Measurements from ENCODE around the gene KSR1.

KSR1 gene

GRCh38 chr17:27566671-27567562, 110.7 kb downstream of the KSR1 start:
- peak; percentile 63 for DNase-seq (ENCODE audit: low read depth)
- TF ChIP-seq, protein P1, sequence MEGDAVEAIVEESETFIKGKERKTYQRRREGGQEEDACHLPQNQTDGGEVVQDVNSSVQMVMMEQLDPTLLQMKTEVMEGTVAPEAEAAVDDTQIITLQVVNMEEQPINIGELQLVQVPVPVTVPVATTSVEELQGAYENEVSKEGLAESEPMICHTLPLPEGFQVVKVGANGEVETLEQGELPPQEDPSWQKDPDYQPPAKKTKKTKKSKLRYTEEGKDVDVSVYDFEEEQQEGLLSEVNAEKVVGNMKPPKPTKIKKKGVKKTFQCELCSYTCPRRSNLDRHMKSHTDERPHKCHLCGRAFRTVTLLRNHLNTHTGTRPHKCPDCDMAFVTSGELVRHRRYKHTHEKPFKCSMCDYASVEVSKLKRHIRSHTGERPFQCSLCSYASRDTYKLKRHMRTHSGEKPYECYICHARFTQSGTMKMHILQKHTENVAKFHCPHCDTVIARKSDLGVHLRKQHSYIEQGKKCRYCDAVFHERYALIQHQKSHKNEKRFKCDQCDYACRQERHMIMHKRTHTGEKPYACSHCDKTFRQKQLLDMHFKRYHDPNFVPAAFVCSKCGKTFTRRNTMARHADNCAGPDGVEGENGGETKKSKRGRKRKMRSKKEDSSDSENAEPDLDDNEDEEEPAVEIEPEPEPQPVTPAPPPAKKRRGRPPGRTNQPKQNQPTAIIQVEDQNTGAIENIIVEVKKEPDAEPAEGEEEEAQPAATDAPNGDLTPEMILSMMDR (conservative IDR thresholded peaks at IDR 0.05; ENCODE audit: low read depth, low read length) = no peak
- H3K4me3 ChIP-seq (ENCODE audit: low read depth, low read length) = no peak overlapping the region

GRCh38 chr17:27567563-27567859, 111.3 kb downstream of the KSR1 start:
- no peak overlapping the region for H3K4me3 ChIP-seq (ENCODE audit: low read depth, low read length)
- no peak for DNase-seq (ENCODE audit: low read depth)
- TF ChIP-seq, protein P1 (conservative IDR thresholded peaks at IDR 0.05; ENCODE audit: low read depth, low read length) = no peak

- DNase-seq (ENCODE audit: low read depth) = no peak
- TF ChIP-seq, protein P1 (conservative IDR thresholded peaks at IDR 0.05; ENCODE audit: low read depth, low read length) = no peak
- no peak overlapping the region for H3K4me3 ChIP-seq (ENCODE audit: low read depth, low read length)
Measured at GRCh38 chr17:27568216-27568615, 112.0 kb downstream of the KSR1 start.

DNA sequence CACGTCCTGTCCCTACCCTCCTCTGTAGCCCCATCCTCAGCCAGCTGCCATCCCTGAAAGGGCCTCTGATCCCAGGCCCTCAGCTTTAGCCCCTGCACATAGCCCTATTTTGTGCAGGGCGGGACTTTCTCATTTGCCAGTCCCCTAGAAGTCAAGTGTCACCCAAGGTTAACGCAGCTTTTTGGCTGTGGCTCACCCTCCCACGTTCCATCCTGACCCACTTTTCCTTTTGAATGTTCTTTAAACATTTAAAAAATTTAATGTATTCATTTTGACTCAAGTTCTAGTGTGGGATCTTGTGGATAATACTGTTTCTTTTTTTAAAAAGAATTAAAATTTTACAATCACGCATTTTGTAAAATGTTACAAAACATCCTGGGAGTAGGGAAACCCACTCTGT, 112.6 kb downstream of the KSR1 start:
- DNase-seq (ENCODE audit: low read depth) = no peak
- no peak overlapping the region for H3K4me3 ChIP-seq (ENCODE audit: low read depth, low read length)
- TF ChIP-seq, protein P1 (conservative IDR thresholded peaks at IDR 0.05; ENCODE audit: low read depth, low read length) = no peak

DNA sequence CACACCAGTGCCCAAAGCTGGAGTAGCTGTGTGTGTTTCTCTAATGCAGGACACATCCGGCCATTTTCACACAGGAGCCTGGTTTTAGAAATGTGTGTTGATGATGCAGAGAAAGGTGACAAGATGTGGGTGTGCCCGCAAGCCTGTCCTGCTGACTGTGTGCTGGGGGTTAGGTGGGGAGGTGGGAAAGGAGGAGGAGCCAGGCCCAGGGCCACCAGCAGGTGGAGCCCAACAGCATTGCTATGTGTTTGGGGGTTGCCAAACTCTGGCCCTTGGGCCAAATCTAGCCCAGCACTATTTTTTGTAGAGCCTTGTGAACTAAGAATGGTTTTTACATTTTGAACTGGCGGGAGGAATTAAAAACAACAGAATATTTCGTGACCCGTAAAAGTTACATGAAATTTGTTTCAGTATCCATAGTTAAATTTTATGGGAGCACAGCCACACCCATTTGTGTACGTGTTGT, 113.0 kb downstream of the KSR1 start:
- no peak overlapping the region for H3K4me3 ChIP-seq (ENCODE audit: low read depth, low read length)
- no peak for DNase-seq (ENCODE audit: low read depth)
- TF ChIP-seq, protein P1 (conservative IDR thresholded peaks at IDR 0.05; ENCODE audit: low read depth, low read length) = peak; percentile 80

DNA sequence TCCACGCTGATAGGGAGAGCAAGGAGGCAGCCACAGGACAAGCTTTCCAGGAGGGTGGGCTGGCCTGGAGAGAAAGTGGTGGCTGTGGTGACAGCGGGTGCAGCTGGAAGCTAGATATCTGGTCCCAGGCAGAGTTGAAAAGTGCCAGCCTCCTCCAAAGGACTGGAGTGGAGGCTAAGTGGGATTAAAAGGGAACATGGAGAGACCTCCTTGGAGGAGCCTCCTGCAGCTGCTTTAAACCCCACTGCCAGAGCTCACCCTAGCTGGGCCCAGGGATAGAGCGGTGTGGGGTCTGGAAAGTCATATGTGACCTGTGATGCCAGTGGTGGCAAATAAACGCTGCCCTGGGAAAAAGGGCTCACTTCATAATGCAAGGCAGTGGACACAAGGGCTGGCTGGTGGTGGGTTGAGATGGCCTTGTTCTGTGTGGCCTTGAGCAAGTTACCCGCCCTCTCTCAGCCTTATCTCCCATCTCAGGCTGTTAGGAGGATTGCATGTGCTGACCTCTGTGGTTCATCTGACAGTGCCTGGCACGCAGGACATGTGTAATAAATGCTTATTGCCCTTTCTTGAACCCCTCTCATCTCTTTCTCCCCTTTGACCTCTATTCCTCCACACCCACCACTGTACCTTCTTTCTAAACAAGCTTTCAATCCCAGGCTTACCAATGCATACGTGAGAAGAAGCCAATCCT, 113.8 kb downstream of the KSR1 start:
- no peak overlapping the region for H3K4me3 ChIP-seq (ENCODE audit: low read depth, low read length)
- TF ChIP-seq, protein P1 (conservative IDR thresholded peaks at IDR 0.05; ENCODE audit: low read depth, low read length) = no peak
- no peak for DNase-seq (ENCODE audit: low read depth)
